Measurements from ENCODE around the gene NFKBIL1.

GRCh38 chr6:31498748-31499147 lies 48.7 kb upstream of the NFKBIL1 start:
- TF ChIP-seq EZH2 (IDR thresholded peaks at IDR 0.05; ENCODE audit: low read depth, unreplicated experiment) (no peak), CREB1 (CRISPR knock-in tag; IDR thresholded peaks at IDR 0.05; ENCODE audit: low read depth) (no peak), EZH2phosphoT487 (IDR thresholded peaks at IDR 0.05; ENCODE audit: unreplicated experiment) (no peak), POLR2AphosphoS5 (IDR thresholded peaks at IDR 0.05; ENCODE audit: low read depth) (no peak), JUNB (IDR thresholded peaks at IDR 0.05; ENCODE audit: unreplicated experiment) (no peak)
- TF ChIP-seq, protein P1, sequence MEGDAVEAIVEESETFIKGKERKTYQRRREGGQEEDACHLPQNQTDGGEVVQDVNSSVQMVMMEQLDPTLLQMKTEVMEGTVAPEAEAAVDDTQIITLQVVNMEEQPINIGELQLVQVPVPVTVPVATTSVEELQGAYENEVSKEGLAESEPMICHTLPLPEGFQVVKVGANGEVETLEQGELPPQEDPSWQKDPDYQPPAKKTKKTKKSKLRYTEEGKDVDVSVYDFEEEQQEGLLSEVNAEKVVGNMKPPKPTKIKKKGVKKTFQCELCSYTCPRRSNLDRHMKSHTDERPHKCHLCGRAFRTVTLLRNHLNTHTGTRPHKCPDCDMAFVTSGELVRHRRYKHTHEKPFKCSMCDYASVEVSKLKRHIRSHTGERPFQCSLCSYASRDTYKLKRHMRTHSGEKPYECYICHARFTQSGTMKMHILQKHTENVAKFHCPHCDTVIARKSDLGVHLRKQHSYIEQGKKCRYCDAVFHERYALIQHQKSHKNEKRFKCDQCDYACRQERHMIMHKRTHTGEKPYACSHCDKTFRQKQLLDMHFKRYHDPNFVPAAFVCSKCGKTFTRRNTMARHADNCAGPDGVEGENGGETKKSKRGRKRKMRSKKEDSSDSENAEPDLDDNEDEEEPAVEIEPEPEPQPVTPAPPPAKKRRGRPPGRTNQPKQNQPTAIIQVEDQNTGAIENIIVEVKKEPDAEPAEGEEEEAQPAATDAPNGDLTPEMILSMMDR (conservative IDR thresholded peaks at IDR 0.05; ENCODE audit: low read depth in 2 of 2): no peak
- TF ChIP-seq, protein P2, sequence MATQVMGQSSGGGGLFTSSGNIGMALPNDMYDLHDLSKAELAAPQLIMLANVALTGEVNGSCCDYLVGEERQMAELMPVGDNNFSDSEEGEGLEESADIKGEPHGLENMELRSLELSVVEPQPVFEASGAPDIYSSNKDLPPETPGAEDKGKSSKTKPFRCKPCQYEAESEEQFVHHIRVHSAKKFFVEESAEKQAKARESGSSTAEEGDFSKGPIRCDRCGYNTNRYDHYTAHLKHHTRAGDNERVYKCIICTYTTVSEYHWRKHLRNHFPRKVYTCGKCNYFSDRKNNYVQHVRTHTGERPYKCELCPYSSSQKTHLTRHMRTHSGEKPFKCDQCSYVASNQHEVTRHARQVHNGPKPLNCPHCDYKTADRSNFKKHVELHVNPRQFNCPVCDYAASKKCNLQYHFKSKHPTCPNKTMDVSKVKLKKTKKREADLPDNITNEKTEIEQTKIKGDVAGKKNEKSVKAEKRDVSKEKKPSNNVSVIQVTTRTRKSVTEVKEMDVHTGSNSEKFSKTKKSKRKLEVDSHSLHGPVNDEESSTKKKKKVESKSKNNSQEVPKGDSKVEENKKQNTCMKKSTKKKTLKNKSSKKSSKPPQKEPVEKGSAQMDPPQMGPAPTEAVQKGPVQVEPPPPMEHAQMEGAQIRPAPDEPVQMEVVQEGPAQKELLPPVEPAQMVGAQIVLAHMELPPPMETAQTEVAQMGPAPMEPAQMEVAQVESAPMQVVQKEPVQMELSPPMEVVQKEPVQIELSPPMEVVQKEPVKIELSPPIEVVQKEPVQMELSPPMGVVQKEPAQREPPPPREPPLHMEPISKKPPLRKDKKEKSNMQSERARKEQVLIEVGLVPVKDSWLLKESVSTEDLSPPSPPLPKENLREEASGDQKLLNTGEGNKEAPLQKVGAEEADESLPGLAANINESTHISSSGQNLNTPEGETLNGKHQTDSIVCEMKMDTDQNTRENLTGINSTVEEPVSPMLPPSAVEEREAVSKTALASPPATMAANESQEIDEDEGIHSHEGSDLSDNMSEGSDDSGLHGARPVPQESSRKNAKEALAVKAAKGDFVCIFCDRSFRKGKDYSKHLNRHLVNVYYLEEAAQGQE (IDR thresholded peaks at IDR 0.05; ENCODE audit: unreplicated experiment): no peak
